Left ventricle myocardium inferior (tissue), 1 donor: Measurements from ENCODE around the gene PAPSS2. TPM values are rescaled to one million over a fixed set of nuclear protein-coding genes. Genes with fewer than 3 reads are reported as not detected.

Experiments
- DNase-seq: peaks from one replicate; pipeline ENCODE4 v3.0.0-alpha.2; 2020
- H3K27ac ChIP-seq: fragments of 200-600 bp; replicated peaks from 2 replicates; pipeline ENCODE4 v1.8.0; 2021
- H3K27me3 ChIP-seq: fragments of 200-600 bp; 2 replicates; pipeline ENCODE4 v1.8.0; 2021; ENCODE audit warnings: low read depth
- H3K36me3 ChIP-seq: fragments of 200-600 bp; 2 replicates; pipeline ENCODE4 v1.8.0; 2021
- H3K4me1 ChIP-seq: fragments of 200-600 bp; 2 replicates; pipeline ENCODE4 v1.8.0; 2021
- H3K4me3 ChIP-seq: fragments of 200-600 bp; 2 replicates; pipeline ENCODE4 v1.8.0; 2021; ENCODE audit warnings: mild to moderate bottlenecking, moderate library complexity
- H3K9me3 ChIP-seq: fragments of 200-600 bp; replicated peaks from 2 replicates; pipeline ENCODE4 v1.8.0; 2021
- CTCF ChIP-seq: fragments of 200-600 bp; IDR thresholded peaks from 2 replicates; pipeline ENCODE4 v1.8.0; 2021; ENCODE audit warnings: antibody characterized with exemption, mild to moderate bottlenecking, borderline replicate concordance
- intact Hi-C: fragments of 100-400 bp; cut with micrococcal nuclease; formaldehyde crosslinking; loops from one replicate; pipeline ENCODE4 v1.11.0; 2022
- total RNA-seq: library from RNA; stranded (reverse); fragmentation: NEBNext Ultra II Directional; extraction: Animal tissue kit (Norgen Biotek cat#: 25700); gene quantifications from one replicate; pipeline ENCODE4 v1.2.1, GENCODE V29; 2021
- donor health status: DM: no; HTN: yes; CAD: no; lungs with severe emphysema.

The PAPSS2 gene
- total RNA-seq, 1 donor from 2014 or later, result 10.6 TPM

GRCh38 chr10:87786421-87786820 is 126.7 kb downstream of the PAPSS2 start:
- no peak for DNase-seq
- peaks cover 69% of the 10 kb centered on the region for H3K36me3 ChIP-seq
- TF ChIP-seq CTCF, result no peak

GRCh38 chr10:87790185-87790584 is 130.5 kb downstream of the PAPSS2 start:
- no peak overlapping the region for H3K4me3 ChIP-seq
- TF ChIP-seq CTCF, result no peak
- peaks cover 47% of the 10 kb centered on the region for H3K36me3 ChIP-seq
- H3K4me1 ChIP-seq, result peaks cover 24% of the 10 kb centered on the region
- intact Hi-C loops, result no loop called here
- H3K9me3 ChIP-seq, result no peaks in the 10 kb centered on the region
- no peak for DNase-seq
- H3K27me3 ChIP-seq, result no peaks in the 10 kb centered on the region
- no peak overlapping the region for H3K27ac ChIP-seq

More at GRCh38 chr10:87786421-87786820, 126.7 kb downstream of the PAPSS2 start:
- intact Hi-C loops, result no loop called here
- Histone ChIP-seq H3K4me1 (no peaks in the 10 kb centered on the region), H3K4me3 (no peak overlapping the region), H3K9me3 (no peaks in the 10 kb centered on the region), H3K27me3 (no peaks in the 10 kb centered on the region), H3K27ac (no peak overlapping the region)

- Histone ChIP-seq H3K36me3 (peaks cover 22% of the 10 kb centered on the region), H3K27ac (no peak overlapping the region), H3K27me3 (no peaks in the 10 kb centered on the region), H3K9me3 (no peaks in the 10 kb centered on the region), H3K4me1 (peaks cover 61% of the 10 kb centered on the region), H3K4me3 (no peak overlapping the region)
- no peak for TF ChIP-seq CTCF
- intact Hi-C loops, result no loop called here
- no peak for DNase-seq
These were observed 134.6 kb downstream of the PAPSS2 start for GRCh38 chr10:87794285-87794684.

Other genes with a start within 250 kb of the PAPSS2 start
- 5.4 TPM for gene MINPP1, start 155.0 kb upstream of the PAPSS2 start, total RNA-seq
- 93.2 TPM for gene ATAD1, start 158.3 kb downstream of the PAPSS2 start, total RNA-seq
- gene KLLN, start 203.7 kb downstream of the PAPSS2 start, total RNA-seq, result 0.19 TPM
- 49.9 TPM for gene PTEN, start 203.7 kb downstream of the PAPSS2 start, total RNA-seq